ENCODE data around the gene PAOX.
A peak's percentile ranks its signal among the peaks of the same experiment; 100 is the strongest.
"Not testable (repeated sequence)": the region's sequence is repeated elsewhere in the genome, so short reads cannot be mapped to it uniquely, and the experiment has no call there.

The PAOX gene

DNA sequence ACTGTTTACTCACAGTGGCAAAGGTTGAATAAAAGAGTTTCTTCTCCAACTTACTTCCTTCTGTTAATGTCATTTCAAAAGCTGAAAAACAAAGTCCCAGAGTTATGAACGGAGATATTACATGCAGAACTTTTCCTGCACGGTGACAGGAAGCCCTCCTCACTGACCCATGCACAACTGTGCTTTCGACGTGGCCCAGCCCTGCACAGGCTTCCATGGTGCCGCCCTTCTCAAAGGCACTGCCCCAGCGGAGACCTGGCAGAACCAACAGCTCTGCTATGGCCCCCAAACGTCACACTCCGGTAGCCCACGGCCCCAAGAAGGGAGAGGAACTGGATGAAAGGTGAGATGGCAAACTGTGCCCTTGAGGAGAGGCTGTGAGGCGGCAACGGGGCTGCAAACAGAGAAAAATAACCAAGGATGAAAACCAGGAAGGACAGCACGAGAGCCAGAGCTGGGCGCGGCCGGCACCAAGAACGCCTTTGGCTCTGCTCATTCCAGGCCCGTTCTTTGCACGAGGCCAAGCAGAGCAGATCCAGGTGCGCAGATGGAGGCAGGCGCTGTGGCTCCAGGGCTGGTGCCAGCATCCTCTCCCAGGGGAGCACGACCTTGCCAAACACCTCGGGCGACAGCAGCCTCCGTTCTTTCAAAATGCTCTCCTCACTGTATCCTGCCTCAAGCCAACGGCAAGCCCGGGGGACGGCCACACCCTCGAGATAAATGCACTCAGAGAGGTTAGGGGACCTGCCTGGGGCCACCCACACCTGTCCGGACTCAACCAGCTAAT is 14.2 kb upstream of the PAOX start:
- peak; percentile 60 for DNase-seq (ENCODE audit: low spot score)

DNA sequence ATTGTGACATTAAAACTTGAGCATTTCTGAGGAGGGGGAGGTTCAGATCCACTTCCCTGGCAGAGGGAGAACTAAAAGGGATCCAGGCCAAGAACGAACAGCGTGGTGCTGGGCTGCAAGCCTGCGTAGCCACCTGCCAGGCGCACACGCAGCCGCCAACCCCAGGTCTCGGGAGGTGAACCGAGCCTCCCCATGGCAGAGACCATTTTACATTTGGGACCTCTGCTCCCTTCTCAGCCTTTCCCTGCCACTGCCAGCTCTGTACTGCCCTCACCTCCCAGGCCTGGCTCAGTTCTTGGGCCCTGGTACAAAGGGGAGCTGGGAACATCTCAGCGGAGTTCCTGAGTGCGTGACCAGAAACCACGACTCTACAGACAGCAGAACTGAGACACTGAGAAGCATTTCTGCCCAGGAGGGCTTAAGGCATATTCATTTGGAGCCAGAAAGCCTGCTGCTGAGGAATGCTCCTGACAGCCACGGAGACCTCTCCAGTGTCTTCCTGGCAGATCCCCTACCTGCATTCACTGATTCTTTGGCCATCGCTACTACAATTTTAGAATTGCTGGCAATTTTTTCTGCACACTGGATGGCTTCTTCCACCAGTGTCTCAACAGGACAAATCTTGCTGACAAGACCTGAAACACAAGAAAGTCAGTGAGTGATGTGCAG is 13.5 kb upstream of the PAOX start:
- no peak for DNase-seq (ENCODE audit: low spot score)

DNA sequence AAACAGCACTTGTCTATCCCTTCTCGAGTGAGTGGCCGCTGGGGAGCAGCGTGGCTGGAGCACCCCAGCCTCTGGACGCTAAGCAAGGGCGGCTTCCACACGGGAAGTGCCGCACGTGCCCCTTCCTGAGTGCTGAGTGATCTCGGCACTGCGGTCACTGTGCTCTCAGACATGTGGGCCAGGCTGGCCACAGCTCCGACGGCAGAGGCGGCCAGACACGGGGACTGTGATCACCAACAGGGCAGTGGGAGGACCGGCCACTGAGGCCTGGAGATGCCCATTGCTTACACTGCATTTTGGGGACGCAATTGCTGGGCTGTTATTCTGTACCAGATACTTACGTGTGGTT is 13.0 kb upstream of the PAOX start:
- no peak for DNase-seq (ENCODE audit: low spot score)

DNA sequence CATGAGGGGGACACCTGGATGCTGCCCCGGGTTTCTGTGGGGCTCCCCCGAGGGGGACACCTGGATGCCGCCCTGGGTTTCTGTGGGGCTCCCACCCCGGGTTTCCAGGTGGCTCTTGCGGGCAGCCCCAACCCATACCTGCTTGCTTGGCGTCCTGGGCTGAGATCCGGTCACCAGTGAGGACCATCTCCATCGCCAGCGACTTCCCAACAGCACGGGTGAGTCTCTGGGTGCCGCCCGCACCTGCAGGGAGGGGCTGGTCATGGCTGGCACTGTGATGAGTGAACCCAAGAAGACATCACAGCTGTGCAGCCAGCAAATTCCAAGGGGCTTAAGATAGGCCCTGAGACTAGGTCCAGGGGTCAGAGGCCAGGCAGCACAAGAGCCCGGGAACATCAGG is 12.3 kb upstream of the PAOX start:
- no peak for DNase-seq (ENCODE audit: low spot score)

DNA sequence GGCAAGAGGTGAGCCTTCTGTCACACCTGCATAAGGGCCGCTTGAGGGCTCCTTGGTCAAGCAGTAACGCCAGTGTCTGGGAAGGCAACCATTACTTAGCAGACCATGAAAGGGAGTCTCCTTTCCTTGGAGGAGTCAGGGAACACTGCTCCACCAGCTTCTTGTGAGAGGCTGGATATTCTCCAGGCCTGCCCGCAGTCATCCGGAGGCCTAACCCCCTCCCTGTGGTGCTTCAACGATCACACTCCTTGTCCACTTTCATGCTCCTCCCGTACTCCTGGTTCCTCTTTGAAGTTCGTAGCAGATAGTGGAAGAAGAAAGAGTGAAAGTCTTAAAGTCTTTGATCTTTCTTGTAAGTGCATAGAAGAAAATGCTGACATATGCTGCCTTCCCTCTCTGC is 11.6 kb upstream of the PAOX start:
- DNase-seq (ENCODE audit: low spot score), result not testable (repeated sequence)

DNA sequence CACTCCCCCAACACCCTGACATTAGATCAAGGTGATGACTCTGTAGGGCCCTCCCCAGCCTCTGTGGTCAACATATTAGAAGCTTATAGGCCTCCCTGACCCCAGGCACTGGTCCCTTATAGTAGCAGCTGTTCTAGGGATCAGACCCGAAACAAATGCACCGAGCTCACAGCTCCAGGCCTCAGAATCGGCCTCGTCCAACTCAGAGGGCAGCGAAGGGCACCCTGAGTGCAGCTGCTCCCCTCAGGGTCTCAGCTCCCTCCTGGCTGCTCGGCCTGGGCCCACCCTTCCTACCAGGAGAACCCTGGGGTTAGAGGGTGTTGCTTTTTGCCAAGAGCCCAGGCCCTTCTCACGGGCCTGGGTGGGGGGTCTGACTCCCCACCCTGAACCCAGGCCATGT is 10.9 kb upstream of the PAOX start:
- no peak for DNase-seq (ENCODE audit: low spot score)

DNA sequence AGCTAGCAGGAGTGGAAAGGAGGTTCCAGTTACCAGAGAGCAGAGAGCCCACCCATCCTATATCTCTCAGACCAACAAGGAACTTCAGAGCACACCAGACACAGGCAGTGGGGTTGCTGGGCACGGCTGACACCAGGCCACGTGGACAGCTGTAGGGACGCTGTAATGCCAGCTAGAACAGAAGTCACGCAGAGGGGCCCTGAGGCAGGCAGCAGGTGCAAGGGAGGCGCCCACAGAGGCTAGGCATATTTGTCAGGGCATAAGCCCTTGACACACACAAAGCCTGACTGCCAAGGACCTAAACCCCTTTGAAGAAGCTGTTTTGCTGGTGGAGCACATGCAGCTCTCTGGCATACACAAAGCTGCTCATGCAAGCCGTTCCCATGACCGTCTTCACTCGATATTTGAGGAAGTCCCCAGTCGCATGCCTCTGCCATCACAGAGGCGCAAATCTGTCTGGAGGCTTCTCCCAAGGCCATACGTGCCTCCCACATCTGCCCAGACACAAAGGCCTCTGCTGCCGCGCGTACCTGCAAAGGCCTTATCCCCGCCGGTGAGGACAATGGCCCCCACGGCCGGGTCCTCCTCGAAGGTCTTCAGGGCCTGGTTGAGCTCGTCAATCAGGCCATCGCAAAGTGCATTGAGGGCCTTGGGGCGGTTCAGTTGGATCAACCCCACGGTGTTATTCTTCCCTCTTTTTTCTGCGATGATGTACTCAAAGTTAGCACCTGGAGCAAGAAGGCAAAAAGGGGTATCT is 8.9 kb upstream of the PAOX start:
- DNase-seq (ENCODE audit: low spot score), result no peak

DNA sequence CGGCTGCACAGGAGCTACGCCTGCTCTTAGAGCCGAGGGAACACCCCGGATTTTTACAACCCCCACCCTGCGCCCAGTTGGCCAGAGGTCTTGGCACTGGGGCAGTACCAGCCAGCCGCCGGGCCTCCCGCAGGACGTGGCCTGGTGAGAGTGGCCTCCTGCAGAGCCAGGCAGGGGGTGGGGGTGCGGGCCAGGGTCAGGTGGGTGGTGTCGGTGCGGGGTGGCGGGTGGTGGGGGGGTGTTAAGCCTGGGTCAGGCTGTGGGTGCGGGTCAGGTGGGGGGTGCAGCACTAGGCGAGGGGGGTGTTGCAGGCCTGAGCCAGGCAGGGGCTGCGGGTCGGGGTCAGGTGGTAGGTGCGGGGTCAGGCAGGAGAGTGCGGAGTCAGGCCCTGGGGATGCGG is 6.6 kb upstream of the PAOX start:
- no peak for DNase-seq (ENCODE audit: low spot score)

DNA sequence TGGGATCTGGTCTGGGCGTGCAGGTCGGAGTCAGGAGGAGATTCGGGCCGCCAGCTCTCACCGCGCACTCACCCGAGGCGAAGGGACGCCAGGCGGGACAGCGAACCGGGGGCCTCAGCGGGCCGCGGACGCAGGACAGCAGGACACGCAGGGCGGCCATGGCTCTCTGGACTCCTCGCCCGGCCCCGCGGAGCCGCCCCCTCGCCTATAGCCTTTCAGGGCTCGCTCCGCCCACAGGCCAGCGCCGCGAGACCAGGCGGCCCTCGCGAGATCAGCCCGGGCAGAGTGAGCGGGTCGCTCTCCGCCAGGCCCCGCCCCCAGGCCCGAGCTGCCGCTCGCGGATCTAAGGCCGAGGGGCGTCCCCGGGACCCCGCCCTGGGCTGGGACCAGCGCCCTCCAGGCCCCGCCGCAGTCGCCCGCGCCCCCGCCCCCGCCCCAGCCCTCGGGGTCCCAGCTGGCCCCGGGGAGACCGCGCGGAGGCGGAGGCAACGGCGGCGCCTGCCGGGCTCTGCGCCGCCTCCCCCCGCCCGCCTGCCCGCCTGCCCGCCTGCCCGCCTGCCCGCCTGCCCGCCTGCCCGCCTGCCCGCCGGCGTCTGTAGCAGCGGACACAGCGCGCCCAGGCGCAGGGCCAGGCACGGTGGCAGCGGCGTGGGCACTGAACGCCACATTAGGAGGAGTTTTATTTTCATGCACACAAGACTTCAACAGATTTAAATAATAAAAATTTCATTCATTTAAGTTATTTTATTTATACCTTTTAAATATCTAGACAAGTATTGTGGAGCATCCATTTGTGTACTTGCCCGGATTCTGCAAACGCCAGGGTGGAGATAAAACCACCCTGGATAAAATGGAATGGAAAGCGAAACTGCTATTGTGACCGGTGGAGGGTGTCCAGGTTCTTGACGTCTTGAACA is 5.6 kb upstream of the PAOX start, which contains the start of gene ECHS1:
Gene ECHS1 (minus strand): TSS at position 181 of the 917 bp plus-strand sequence. CDS start 21 bp downstream, at position 160.
- peak; percentile 95 for DNase-seq (ENCODE audit: low spot score)

DNA sequence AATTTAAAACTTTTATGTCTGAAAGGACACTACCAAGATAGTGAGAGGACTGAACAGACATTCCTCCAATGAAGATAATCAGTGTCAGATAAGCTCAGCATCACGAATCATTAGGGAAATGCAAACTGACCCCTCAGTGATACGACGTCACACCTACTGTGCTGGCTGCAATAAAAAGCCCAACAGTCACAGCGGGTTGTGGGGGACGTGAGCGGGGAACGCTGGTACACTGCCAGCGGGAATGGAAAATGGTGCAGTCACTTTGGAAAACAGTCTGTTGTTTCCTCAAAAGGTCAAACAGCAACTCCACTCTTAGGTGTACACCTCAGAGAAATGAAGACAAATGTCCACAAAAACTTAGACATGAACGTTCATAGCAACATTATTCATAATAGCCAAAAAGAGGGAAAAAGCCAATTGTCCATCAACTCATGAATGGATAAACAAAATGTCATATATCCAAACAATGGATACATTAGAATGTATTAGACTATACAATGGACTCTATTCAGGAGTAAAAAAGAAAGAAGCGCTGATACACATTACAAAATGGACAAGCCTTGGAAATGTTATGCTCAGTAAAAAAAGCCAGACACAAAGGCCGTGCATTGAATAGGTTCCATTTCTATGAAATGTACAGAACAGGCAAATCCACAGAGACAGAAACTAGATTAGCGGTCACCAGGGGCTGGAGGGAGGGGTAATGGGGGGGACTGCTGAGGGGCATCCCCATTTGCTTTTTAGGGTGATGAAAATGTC is 3.5 kb upstream of the PAOX start:
- DNase-seq (ENCODE audit: low spot score), result no peak

DNA sequence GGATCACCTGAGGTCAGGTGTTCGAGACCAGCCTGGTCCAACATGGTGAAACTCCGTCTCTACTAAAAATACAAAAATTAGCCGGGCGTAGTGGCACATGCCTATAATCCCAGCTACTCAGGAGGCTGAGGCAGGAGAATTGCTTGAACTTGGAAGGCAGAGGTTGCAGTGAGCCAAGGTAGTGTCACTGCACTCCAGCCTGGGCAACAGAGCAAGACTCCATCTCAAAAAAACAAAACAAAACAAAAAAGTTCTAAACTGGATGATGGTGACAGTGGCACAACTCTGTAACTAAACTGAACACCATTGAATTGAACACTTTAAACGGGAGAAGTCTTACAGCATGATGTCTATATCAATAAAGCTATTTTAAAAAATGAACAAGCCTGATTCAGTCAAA is 2.9 kb upstream of the PAOX start:
- DNase-seq (ENCODE audit: low spot score), result not testable (repeated sequence)

DNA sequence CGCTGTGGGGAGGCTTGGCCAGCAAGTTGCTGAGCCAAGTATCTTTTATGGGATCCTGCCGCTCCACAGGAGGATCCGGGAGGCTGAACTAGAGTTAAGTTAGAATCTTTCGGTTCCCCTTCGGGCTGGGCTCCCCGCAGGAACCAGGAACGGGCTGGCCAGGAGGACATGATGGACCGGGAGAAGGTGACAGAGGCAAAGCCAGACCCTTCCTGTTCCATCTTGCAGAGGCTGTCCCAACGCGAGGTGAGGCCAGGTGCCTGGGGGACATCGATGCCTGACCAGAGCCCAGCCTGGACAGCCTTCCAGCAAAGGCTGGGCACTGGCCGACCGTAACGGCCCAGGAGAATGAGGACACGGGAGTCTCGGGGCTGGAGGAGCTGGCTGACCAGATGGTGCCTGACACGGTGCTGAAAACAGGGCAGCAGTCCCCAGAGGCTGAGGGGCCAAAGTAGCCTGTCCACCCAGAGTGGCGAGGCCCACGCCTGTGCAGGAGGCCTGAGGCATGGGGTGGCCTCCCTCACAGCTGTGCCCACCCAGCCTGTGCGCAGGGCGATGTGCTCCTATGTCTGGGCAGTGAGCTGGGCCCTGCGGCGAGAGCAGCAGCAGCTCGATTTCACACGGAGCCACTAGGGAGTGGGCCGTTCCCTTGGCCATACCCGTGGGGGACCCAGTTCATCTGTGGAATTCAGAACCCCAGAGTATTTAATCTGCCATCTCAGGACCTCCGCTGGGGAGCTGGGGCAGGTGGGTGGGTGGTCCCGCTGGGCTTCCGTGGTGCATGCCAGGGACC is 1.8 kb upstream of the PAOX start:
- DNase-seq (ENCODE audit: low spot score), result no peak

DNA sequence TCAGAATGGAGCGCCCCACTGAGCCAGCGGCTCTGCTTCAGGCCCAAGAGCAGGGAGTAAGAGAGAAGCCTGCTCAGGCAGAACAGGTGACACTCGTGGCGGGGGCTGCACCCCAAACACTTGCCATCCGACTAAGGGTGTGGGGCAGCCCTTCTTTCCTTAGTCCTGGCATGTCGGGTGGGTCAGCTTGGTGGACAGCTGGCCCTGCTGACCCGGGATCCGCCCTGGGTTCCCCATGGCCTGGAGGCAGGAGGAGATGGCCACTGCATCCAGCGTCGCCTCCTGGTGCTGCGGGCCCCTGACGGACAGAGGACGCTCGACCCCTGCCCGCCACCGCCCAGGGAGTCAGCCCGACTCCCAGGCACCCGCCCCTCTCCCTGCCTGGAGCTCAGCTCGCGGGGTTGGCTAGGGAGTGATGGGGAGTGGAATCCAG is 1.2 kb upstream of the PAOX start:
- DNase-seq (ENCODE audit: low spot score), result no peak

DNA sequence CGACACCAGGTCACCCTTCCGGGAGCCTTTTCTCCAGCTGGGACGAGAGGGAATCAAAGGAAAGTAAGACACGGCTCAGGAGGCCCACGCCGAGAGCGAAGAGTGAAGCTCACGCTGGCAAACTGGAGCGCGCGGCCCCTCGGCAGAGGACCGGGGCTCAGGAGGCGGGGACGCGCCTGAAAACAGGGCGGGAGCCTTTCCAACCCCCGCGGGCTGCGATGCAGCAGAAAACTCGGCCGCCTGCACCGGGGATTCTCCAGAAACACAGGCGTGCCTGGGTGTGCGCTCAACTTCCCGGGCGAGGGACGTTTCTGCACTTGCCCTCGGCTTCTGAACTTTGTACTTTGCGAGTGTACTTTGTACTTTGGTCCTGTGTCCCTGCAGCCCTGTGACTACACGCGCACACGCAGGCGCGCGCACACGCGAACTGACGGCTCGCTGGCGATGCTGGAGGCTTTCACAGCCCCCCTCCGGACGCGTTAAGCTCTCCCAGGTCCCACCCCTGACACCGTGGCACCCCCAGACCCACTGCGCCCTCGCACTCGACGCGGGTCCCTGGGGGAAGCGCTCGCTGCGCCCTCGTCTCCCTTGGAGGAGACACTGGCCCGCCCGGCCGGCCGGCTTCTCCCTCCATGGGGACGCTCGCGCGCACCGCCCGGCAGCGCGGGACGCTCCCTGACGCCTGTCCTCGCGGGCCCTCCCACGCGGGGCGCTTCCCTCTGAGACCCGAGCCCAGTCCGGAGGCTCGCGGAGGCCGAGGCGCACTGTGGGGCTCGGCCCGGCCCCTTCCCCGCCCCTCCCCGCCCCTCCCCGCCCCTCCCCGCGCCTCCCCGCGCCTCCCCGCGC is 588 bp upstream of the PAOX start:
- DNase-seq (ENCODE audit: low spot score), result peak; percentile 63

DNA sequence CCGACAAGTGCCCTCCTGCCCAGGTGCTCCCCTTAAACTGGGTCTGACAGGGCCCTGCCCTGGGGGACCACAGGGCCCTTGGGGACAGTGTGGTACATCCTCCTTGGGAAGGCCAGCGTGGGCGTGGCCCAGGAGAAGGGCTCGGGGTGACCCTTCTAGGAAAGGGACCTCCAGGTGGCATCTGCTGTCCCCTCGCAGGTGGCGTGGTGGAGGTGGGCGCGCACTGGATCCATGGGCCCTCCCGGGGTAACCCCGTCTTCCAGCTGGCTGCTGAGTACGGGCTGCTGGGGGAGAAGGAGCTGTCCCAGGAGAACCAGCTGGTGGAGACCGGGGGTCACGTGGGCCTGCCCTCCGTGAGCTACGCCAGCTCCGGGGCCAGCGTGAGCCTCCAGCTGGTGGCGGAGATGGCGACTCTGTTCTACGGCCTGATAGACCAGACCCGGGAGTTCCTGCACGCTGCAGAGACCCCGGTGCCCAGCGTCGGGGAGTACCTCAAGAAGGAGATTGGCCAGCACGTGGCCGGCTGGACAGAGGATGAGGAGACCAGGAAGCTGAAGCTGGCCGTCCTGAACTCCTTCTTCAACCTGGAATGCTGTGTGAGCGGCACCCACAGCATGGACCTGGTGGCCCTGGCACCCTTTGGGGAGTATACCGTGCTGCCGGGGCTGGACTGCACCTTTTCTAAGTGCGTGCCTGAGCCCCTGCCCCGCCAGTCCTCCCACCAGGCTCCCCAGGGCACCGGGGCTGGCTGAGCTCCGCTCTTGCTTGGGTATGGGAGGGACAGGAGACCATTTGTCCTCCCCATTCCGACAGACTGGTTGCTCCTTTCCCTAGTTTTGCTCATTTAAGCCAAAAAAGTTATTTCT is 972 bp downstream of the PAOX start:
- DNase-seq (ENCODE audit: low spot score), result no peak

DNA sequence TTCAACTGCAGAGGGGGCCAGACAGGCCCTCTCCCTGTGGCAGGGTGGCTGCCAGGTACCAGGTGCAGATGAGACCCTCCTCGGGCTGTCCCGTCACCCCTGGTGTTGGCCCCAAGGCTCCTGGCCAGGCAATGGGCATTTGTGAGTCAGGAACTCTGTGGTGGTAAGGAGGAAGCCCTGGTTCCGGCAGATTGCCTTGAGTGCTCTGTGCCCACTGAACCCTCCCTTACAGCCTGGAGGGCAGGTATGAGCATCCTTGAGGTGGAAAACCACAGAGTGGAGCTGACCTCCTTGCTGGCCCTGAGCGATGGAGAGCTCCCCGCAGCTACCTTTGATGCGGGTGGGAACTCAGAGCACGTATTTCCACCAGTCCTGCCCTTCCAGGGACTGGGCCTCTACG is 2.0 kb downstream of the PAOX start:
- DNase-seq (ENCODE audit: low spot score), result no peak

DNA sequence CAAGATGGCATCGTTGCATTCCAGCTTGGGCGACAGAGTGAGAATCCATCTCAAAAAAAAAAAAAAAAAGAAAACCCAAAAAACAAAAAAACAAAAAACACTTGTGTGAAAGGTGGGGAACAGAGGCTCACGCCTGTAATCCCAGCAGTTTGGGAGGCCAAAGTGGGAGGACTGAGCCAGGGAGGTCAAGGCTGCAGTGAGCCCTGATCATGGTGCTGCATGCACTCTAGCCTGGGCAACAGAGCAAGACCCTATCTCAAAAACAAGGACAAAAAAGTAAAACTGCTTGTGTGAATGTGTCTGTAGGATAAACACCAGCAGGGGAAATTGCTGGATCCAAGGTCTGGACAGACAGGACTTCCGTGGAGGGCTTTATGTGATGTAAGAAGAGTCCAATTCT is 4.5 kb downstream of the PAOX start:
- no peak for DNase-seq (ENCODE audit: low spot score)

DNA sequence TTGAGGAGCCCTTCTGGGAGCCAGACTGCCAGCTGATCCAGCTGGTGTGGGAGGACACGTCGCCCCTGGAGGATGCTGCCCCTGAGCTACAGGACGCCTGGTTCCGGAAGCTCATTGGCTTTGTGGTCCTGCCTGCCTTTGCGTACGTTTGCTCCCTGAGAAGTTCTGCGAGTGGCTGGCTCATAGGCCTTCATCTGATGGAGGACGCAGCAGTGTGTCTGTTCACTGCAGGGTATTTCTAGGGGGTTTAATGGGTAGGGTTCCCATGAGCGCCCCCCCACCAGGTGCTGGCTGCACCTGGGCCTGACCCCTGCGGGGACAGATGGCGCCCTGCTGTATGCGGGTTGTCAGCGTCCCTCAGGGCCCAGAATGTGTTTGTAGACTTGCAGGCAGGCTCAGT is 5.0 kb downstream of the PAOX start:
- DNase-seq (ENCODE audit: low spot score), result no peak
